K562 (cell line): ENCODE data around the gene CEP126. TPM values are rescaled to one million over a fixed set of nuclear protein-coding genes. Genes with fewer than 3 reads are reported as not detected.

Source experiments
- CTCF ChIP-seq, 3 experiments: IDR thresholded peaks in 2 of 3; conservative IDR thresholded peaks in 1 of 3; 2 replicates each; pipeline ENCODE4 v1.5.1; 2011 to 2012; ENCODE audit warnings: low read length in 3 of 3, mild to moderate bottlenecking in 3 of 3, control low read depth in 2 of 3, improper control_type of control experiment in 1 of 3, inconsistent platforms in 1 of 3, low read depth in 1 of 3, mixed read lengths in 1 of 3, moderate library complexity in 1 of 3; ENCODE audit not compliant: insufficient read depth in 2 of 3
- RUNX1 ChIP-seq: sonication (generic); IDR thresholded peaks from 2 replicates; pipeline ENCODE4 v1.6.1; 2016; ENCODE audit warnings: antibody characterized with exemption, low read depth
- SFPQ ChIP-seq: fragments of 200-400 bp; formaldehyde crosslinking; IDR thresholded peaks from 2 replicates; pipeline ENCODE4 v1.6.1; 2017; ENCODE audit warnings: mild to moderate bottlenecking, low read depth, low read length, moderate library complexity
- SMARCA4 ChIP-seq: fragments of 450-650 bp; IDR thresholded peaks from 2 replicates; pipeline ENCODE4 v1.6.1; 2016
- SMC3 ChIP-seq: conservative IDR thresholded peaks from 2 replicates; pipeline ENCODE4 v1.6.1; 2011; ENCODE audit warnings: low read depth, low read length, improper control_type of control experiment; ENCODE audit not compliant: insufficient read depth
- polyA plus RNA-seq, 8 experiments: library from polyadenylated mRNA; depleted of rRNA in 4 of 8; stranded (reverse) in 5 of 8; unstranded in 3 of 8; fragments of >200 nt; fragmentation: Nextera tagmentation in 2 of 8; fragmentation: Illumina TruSeq in 1 of 8; extraction: Ambion mirVana in 2 of 8; extraction: Trizol in 1 of 8; gene quantifications; 2 replicates each; pipeline versions ENCODE4 v1.2.1 to v1.2.3, GENCODE V29; 2011 to 2014; ENCODE audit warnings: inconsistent platforms in 1 of 8, missing spikeins in 1 of 8
- total RNA-seq, 7 experiments: library from RNA; depleted of rRNA in 6 of 7; stranded (reverse); fragments of >200 nt in 6 of 7; fragmentation: Illumina TruSeq in 2 of 7; extraction: Trizol in 2 of 7; gene quantifications; 2 replicates each; pipeline versions ENCODE4 v1.2.1 to v1.2.3, GENCODE V29; 2011 to 2021; ENCODE audit warnings: low replicate concordance in 1 of 7

Gene CEP126
- total and polyA plus RNA-seq, 9 of the 15 experiments (the other 6 are each of a cell fraction or from before 2014, with no cell fraction given): 0.01 to 0.11 (median 0.07) TPM; not detected in 3

- peak; percentile 22 to 56 (median 31); a peak in 4 of 6 replicates for TF ChIP-seq CTCF (IDR thresholded peaks at IDR 0.05 in 2 of 3, conservative IDR thresholded peaks at IDR 0.05 in 1 of 3; ENCODE audit: insufficient read depth in 2 of 3, low read depth in 1 of 3, low read length in 3 of 3)
- no peak for TF ChIP-seq SMARCA4
- no peak for TF ChIP-seq RUNX1
- TF ChIP-seq SFPQ: no peak
- peak; percentile 26; the same call in 1 of the 2 replicates for TF ChIP-seq SMC3
- TF ChIP-seq, all 486 proteins: peak for 5
Measured at GRCh38 chr11:102007567-102008437, 93.0 kb downstream of the CEP126 start (continued).
